HG03575 (cell line): ENCODE measurements around the gene PLA2G2C.

ENCODE experiments used
- ATAC-seq: cut with Tn5 transposase; IDR thresholded peaks from one replicate; pipeline ENCODE4 v1.9.1; 2021; ENCODE audit not compliant: unreplicated experiment, insufficient number of reproducible peaks, low FRiP score; ENCODE audit errors: extremely low read depth

PLA2G2C gene

GRCh38 chr1:20115916-20116315 is 70.4 kb downstream of the PLA2G2C start:
- ATAC-seq = no peak

- no peak for ATAC-seq
Measured at GRCh38 chr1:20115479-20115878, 70.8 kb downstream of the PLA2G2C start.

- ATAC-seq = no peak
Measured at GRCh38 chr1:20114021-20114648, 72.2 kb downstream of the PLA2G2C start.
